ENCODE measurements around the gene FXR2. TPM values are rescaled to one million over a fixed set of nuclear protein-coding genes. Genes with fewer than 3 reads are reported as not detected.

FXR2 gene
- total RNA-seq, 1 donor from 2014 or later, result 46.5 TPM

DNA sequence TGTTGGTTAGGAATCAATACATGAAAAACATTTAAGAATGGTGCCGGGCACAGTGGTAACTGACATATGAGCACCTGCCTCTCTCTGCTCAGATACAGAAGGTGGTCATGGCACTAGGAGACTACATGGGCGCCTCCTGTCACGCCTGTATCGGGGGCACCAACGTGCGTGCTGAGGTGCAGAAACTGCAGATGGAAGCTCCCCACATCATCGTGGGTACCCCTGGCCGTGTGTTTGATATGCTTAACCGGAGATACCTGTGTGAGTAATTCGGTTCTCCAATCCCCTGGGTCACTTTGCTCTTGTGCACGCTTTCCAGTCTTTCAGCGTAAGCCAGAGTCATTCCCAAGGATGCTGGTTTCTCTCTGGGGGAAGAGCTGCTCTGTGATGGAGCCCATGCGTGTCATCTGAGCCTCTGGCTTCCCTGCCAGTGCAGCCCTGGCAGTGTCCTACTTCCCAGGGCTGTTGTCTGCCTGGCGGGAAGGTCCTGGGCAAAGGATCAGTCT is 38.2 kb downstream of the FXR2 start:
- ATAC-seq, result no peak

GRCh38 chr17:7575959-7576358 is 38.7 kb downstream of the FXR2 start:
- intact Hi-C loops (cut with DNase I), result no loop called here
- no peak for ATAC-seq
- no peak for DNase-seq (ENCODE audit: low spot score)

More for the DNA sequence above, 38.2 kb downstream of the FXR2 start:
- intact Hi-C loops (cut with DNase I), result no loop called here
- no peak for DNase-seq (ENCODE audit: low spot score)

DNA sequence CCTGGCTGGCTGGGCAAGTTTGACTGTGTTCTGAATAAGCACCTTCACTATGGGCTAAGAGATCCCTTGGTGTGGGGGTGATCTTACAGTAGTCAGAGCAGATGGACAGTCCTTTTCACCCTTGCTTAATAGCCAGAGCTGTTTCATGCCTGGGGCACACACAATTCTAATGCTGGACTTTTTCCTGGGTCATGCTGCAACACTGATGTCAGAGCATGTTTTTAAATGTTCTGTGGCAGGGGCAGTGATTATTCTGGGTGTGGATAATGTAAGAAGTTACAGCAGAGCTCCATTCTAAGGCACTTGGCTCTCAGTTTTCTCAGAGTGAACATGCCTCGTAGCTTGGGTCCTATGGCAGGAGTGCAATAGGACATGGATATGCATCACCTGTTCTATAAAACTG is 39.2 kb downstream of the FXR2 start:
- no peak for ATAC-seq
- intact Hi-C loops (cut with DNase I), result no loop called here
- DNase-seq (ENCODE audit: low spot score), result no peak

GRCh38 chr17:7574176-7574953 is 40.3 kb downstream of the FXR2 start:
- intact Hi-C loops (cut with DNase I), result no loop called here
- no peak for ATAC-seq
- no peak for DNase-seq (ENCODE audit: low spot score)

GRCh38 chr17:7573324-7574080 is 41.2 kb downstream of the FXR2 start:
- intact Hi-C loops (cut with DNase I), result no loop called here
- ATAC-seq, result peak; percentile 87
- DNase-seq (ENCODE audit: low spot score), result peak; percentile 94

DNA sequence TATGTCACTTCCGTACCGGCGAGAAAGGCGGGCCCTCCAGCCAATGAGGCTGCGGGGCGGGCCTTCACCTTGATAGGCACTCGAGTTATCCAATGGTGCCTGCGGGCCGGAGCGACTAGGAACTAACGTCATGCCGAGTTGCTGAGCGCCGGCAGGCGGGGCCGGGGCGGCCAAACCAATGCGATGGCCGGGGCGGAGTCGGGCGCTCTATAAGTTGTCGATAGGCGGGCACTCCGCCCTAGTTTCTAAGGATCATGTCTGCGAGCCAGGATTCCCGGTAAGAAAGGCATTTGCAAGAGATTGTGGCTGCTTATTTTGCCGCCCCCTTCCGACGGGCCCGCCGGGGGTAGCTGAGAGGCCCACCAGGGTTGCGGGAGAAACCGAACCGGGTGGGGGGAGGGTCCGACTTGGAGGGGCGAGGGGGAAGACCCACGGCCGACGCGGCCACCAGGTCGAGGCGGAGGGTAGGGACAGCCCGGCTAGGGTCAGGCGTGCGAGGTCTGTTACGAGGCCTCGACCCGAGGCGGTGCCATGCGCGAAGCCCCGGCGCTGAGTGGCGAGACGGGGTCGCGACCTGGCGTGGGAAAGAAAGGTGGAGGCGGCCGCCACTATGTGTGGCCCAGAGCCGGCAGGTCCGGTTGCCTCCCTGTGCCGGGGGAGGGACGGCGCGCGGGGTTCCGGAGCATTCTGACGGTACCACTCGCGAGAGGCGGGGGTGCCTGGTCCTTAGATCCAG is 41.9 kb downstream of the FXR2 start:
- intact Hi-C loops (cut with DNase I), result no loop called here
- ATAC-seq (peak; percentile 96), DNase-seq (ENCODE audit: low spot score) (peak; percentile 100)

DNA sequence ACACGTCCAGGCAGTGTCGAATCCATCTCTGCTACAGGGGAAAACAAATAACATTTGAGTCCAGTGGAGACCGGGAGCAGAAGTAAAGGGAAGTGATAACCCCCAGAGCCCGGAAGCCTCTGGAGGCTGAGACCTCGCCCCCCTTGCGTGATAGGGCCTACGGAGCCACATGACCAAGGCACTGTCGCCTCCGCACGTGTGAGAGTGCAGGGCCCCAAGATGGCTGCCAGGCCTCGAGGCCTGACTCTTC is 42.4 kb downstream of the FXR2 start:
- ATAC-seq (no peak), DNase-seq (ENCODE audit: low spot score) (no peak)
- intact Hi-C loops (cut with DNase I), result no loop called here

DNA sequence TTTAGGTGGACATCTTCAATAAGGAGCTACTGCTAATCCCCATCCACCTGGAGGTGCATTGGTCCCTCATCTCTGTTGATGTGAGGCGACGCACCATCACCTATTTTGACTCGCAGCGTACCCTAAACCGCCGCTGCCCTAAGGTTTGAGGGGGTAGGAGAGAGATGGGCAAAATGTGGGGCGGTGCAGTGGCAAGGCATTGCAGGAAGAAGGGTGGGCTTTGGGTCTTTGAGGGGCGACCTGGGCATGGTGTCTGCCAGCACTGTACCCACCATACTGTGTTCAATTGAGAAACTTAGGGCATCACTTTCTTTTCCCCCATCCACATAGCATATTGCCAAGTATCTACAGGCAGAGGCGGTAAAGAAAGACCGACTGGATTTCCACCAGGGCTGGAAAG is 44.3 kb downstream of the FXR2 start:
- ATAC-seq (no peak), DNase-seq (ENCODE audit: low spot score) (no peak)
- intact Hi-C loops (cut with DNase I), result no loop called here

DNA sequence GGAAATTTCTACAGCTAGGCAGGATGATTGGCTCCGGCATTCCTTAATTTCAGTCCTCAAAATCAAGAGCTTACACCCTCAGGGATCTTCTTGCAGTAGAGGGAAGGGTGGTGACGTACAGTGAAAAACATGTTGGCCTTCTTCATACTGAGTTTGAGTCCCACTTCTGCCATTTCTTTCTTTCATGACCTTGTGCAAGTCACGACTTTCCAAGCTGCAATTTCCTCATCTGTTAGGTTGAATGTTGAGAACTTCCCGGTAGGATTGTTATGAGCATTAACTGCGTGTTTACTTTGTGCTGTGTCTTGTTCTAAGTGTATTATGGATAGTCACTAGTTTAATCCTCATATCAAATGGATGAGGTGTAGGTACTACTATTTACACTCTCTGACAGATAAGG is 45.1 kb downstream of the FXR2 start:
- intact Hi-C loops (cut with DNase I), result loop anchor here (10.0 kb wide), 1 partner anchor 215 kb away; the partner anchor contains the start of genes KCTD11 and TMEM95
- DNase-seq (ENCODE audit: low spot score) (no peak), ATAC-seq (no peak)

GRCh38 chr17:7563115-7563869 is 51.4 kb downstream of the FXR2 start:
- DNase-seq (ENCODE audit: low spot score) (no peak), ATAC-seq (no peak)
- intact Hi-C loops (cut with DNase I), result loop anchor here (5.0 to 10.0 kb wide), 2 partner anchors 46 to 208 kb away; partner anchors contain the start of genes KCTD11 and TMEM95

DNA sequence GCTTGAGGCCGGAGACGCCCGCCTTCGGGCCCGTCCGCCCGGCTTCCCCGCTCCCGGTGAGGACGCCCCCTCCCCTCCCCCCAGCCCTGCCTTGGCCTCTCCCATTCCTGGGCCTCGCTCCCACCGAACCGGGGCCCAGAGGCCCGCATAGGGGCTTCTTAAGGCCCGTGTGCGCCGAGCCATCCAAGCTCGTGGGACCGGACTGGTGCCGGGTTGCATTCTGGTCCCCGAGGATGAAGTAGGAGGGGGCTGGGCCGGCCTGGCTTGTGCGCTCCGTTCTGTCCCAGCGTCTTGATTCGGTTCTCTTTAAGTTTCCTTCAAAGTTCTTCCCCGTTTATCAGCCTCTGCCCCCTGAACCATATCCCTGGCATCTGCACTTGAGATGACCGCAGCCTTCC is 52.5 kb downstream of the FXR2 start:
- ATAC-seq (no peak), DNase-seq (ENCODE audit: low spot score) (no peak)
- intact Hi-C loops (cut with DNase I), result loop anchor here (5.0 to 10.0 kb wide), 2 partner anchors 45 to 207 kb away; partner anchors contain the start of genes KCTD11 and TMEM95

- DNase-seq (ENCODE audit: low spot score) (peak; percentile 94), ATAC-seq (peak; percentile 75)
- intact Hi-C loops (cut with DNase I), result loop anchor here (5.0 to 10.0 kb wide), 2 partner anchors 44 to 207 kb away; partner anchors contain the start of genes KCTD11 and TMEM95
Observed at GRCh38 chr17:7561589-7562207, 53.0 kb downstream of the FXR2 start, which contains the start of gene SENP3. Gene SENP3 (plus strand): TSS chr17:7561919. CDS start chr17:7563077, 1,158 bp downstream.

- peak; percentile 95 for DNase-seq (ENCODE audit: low spot score)
- ATAC-seq, result peak; percentile 75
- intact Hi-C loops (cut with DNase I), result loop anchor here (5.0 to 10.0 kb wide), 2 partner anchors 44 to 206 kb away; partner anchors contain the start of genes KCTD11 and TMEM95
Observed at GRCh38 chr17:7561028-7561575, 53.6 kb downstream of the FXR2 start.

DNA sequence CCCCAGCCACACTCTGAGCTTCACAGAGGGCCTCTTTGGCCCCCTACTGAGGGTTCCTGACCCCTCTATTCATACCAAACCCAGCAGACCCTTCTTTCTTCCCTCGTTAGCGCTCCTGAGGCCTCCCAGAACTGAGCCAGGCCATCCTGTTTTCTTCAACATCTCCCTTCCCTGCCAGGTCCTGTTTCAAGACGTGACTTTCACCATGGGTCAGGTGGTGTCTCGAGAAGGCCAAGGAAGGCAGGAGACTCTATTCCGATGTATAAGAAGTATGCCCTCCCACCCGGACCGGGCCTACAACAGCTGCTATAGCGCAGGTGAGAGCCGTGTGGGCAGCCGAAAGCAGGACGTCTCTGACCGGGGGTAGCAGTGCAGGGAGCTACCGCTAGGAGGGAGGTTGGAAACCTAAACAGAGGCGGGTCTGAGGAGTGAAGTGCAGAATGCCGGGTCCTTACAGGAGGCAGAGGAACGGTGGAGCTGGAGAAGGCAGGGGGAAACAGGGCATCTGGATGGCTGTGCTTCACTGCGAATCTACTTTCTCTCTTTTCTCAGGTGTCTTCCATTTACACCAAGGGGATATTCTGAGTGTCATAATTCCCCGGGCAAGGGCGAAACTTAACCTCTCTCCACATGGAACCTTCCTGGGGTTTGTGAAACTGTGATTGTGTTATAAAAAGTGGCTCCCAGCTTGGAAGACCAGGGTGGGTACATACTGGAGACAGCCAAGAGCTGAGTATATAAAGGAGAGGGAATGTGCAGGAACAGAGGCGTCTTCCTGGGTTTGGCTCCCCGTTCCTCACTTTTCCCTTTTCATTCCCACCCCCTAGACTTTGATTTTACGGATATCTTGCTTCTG is 54.3 kb downstream of the FXR2 start:
- intact Hi-C loops (cut with DNase I), result loop anchor here (5.0 to 10.0 kb wide), 2 partner anchors 43 to 206 kb away; partner anchors contain the start of genes KCTD11 and TMEM95
- DNase-seq (ENCODE audit: low spot score) (peak; percentile 77), ATAC-seq (peak; percentile 25)

DNA sequence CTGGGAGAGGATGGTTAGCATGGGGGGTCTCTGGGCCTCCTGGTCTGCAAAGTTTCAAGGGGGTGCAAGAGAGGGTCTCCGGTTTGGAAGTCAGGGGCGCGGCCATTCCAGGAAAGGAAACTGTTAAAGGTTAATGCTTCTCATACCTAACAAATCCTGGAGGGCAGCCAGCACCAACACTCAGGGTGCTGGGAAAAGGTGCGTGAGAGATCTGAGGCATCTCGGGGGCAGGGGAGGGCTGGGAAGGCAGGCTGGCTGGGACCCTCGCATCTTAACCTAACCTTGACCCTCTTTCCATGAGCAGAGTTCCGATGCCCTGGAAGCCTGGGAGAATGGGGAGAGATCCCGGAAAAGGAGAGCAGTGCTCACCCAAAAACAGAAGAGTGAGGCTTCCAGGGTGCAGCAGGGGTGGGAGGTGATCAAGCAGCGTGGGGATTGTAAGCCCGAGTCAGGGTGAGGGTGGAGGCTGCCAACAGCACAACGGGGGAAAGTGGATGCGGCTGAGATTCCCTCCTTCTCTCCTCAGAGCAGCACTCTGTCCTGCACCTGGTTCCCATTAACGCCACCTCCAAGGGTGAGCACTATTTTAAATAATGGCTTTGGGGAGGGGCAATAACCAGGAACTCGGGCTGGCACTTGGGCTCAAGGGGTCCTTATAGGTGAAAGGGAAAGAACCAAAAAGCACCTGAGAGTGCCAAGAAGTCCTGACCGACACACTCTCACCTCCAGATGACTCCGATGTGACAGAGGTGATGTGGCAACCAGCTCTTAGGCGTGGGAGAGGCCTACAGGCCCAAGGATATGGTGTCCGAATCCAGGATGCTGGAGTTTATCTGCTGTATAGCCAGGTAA is 55.2 kb downstream of the FXR2 start:
- peak; percentile 75 for DNase-seq (ENCODE audit: low spot score)
- intact Hi-C loops (cut with DNase I), result loop anchor here (5.0 to 10.0 kb wide), 2 partner anchors 42 to 205 kb away; partner anchors contain the start of genes KCTD11 and TMEM95
- ATAC-seq, result no peak
